CD4-positive, alpha-beta T cell treated with Interferon gamma for 1 hour (primary cell): Measurements from ENCODE around the gene DROSHA.
"Not testable (repeated sequence)": the region's sequence is repeated elsewhere in the genome, so short reads cannot be mapped to it uniquely, and the experiment has no call there.

Source experiments
- DNase-seq: peaks from one replicate; pipeline ENCODE4 v3.0.0-alpha.2; 2020

Gene DROSHA, protein sequence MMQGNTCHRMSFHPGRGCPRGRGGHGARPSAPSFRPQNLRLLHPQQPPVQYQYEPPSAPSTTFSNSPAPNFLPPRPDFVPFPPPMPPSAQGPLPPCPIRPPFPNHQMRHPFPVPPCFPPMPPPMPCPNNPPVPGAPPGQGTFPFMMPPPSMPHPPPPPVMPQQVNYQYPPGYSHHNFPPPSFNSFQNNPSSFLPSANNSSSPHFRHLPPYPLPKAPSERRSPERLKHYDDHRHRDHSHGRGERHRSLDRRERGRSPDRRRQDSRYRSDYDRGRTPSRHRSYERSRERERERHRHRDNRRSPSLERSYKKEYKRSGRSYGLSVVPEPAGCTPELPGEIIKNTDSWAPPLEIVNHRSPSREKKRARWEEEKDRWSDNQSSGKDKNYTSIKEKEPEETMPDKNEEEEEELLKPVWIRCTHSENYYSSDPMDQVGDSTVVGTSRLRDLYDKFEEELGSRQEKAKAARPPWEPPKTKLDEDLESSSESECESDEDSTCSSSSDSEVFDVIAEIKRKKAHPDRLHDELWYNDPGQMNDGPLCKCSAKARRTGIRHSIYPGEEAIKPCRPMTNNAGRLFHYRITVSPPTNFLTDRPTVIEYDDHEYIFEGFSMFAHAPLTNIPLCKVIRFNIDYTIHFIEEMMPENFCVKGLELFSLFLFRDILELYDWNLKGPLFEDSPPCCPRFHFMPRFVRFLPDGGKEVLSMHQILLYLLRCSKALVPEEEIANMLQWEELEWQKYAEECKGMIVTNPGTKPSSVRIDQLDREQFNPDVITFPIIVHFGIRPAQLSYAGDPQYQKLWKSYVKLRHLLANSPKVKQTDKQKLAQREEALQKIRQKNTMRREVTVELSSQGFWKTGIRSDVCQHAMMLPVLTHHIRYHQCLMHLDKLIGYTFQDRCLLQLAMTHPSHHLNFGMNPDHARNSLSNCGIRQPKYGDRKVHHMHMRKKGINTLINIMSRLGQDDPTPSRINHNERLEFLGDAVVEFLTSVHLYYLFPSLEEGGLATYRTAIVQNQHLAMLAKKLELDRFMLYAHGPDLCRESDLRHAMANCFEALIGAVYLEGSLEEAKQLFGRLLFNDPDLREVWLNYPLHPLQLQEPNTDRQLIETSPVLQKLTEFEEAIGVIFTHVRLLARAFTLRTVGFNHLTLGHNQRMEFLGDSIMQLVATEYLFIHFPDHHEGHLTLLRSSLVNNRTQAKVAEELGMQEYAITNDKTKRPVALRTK (N-terminal part only)

DNA sequence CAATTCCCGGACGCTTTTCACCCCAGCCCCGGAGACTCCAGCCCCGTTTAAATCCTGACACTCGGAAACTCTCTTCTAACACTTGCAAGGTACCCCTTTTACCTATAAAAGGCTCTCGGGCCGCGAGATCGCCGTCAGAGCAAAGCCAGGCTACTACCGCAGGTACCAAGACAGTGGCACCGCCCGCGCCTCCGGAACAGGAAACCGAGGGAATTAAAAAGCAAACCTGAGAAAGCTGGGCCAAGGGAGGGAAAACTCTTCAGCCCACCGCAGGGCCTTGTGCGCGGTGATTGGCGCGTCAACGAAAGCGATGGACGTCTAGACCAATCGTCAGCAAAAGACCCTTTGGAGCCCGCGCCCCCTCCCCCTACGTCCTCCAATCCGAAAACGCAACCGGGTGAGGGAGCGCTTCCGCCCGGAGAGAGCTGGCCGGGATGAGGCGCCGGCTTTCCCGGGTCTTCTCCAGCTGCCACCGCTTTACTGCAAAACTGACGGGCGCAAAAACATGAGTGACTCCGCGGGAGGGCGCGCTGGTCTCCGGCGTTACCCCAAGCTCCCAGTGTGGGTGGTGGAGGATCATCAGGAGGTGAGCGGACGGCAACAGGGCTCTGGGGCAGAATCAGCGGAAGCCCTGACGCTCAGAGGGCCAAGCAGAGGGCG is at the start of gene DROSHA, which contains the start of gene C5orf22:
Gene DROSHA (minus strand): TSS at position 206 of the 660 bp plus-strand sequence. CDS start 3,034 bp downstream, outside the sequence.
Gene C5orf22 (plus strand): TSS at position 414 of the 660 bp plus-strand sequence. CDS start 92 bp downstream, at position 506.
- peak; percentile 84 for DNase-seq

DNA sequence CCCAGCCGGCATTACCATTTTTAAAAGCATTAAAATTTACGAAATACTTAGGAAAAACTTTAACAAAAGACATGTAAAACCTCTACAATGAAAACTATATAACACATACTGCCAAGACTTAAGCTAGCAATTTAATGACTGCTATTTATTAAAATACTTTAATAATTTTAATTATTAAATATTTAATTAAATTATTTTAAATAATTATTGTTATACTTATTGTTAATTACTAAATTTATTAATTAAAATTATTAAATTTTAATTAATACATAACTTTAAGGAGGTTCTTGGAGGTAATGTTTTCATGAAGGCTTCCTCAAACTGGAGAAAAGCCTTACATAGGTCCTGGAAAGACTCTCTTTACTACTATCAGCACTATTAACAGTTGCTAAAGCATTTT is 47.7 kb upstream of the DROSHA start:
- no peak for DNase-seq

DNA sequence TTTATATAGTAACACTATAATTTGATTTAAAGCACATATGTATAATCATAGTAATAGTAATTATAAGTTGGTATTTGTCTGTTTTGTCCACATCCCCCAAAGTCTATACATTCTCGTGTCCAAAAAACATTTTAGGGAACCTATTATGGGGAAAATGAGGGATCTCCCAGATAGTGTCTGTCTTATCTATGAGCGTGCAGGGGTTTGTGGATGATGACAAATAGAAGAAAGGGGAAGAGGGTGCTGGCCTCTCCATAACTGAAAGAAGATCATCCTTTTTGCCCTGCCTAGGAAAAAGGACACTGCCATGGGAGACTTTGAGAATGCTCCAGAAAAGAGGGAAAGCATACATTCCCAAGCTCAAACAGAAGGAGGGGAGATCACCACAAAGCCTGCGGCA is 45.5 kb upstream of the DROSHA start:
- no peak for DNase-seq

DNA sequence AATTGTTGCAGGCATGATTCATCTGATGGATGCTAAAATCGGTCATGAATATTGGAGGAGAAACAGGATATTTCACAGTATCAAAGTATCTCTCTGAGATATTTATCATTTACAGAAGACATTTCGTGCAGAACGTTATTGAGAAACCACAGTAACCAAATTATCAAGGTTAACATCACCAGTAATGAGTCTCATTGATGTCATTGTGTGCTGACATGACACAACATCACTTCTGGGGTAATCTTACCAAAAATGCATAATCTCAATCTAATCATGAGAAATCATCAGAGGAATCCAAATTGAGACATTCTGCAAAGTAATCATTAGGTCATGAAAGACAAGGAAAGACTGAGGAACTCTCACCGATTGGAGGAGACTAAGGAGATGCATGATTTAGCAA is 42.9 kb upstream of the DROSHA start:
- no peak for DNase-seq

DNA sequence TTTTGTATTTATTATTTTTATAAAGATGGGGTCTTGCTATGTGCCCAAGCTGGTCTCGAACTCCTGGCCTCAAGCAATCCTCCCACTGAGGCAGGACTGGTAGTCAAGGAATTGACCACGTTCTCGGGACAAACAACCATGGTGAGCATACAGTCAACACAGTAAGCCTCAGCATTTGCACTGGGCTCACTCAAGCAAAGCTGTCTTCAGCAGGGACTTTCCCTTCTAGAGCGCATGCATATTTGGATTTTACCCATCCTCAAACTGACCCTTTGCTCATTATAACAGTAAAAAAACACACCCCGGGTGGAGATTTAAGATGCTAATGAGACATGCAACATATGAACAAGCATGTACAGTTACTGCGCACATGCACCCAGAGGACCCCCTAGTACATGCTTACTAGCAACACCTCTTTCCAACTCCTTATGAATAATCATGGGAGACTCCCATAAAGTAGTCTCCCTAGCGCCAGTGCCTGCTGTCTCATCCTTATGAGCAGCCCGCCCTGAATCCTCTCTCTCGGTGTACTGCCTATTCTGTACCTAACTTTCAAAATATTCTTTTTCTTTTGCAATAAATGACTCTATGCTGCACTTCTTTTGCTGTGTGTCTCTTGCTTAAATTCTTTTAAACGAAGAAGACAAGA is 41.7 kb upstream of the DROSHA start:
- no peak for DNase-seq

DNA sequence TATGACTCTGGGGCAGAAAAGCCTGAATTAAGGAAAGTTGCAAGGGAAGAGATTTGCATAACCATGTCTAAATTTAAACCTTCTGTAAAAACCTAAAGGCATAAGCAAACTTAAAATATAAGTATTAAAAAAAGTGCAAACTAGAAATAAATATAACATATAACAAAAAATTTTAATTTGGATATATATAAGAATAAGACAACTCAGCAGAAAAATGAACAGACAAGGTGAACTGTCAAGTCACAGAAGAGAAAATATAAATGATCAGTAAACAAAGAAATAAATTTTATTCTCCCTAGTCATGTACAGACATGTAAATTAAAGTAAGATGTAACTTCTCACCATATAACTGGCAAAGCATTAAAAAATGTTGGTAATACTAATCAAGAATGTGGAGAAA is 37.2 kb upstream of the DROSHA start:
- no peak for DNase-seq

DNA sequence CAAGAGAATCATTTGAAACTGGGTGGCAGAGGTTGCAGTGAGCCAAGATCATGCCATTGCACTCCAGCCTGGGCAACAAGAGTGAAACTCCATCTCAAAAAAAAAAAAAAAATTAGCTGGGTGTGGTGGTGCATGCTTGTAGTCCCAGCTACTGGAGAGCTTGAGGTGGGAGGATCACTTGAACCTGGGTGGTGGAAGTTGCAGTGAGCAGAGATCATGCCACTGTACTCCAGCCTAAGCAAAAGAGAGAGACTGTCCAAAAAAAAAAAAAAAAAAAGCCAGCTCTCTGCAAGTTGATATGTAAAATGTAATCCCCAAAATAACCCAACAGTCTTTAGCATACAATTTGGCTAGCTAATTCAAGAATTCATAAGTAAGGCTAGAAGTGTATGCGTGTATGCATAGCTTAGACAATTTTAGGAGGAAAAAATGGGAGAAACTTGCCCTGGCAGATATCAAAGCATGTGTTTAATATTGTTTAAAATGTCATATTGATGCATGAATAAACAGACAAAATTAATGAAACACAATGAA is 36.5 kb upstream of the DROSHA start:
- no peak for DNase-seq

DNA sequence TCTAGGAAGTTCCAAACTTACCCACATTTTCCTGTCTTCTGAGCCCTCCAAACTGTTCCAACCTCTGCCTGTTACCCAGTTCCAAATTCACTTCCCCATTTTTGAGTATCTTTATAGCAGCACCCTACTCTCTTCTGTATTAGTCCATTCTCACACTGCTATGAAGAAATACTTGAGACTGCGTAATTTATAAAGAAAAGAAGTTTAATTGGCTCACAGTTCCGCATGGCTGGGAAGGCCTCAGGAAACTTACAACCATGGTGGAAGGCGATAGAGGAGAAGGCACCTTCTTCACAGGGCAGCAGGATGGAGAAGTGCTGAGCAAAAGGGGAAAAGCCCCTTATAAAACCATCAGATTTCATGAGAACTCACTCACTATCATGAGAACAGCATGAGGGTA is 34.5 kb upstream of the DROSHA start:
- DNase-seq = not testable (repeated sequence)

DNA sequence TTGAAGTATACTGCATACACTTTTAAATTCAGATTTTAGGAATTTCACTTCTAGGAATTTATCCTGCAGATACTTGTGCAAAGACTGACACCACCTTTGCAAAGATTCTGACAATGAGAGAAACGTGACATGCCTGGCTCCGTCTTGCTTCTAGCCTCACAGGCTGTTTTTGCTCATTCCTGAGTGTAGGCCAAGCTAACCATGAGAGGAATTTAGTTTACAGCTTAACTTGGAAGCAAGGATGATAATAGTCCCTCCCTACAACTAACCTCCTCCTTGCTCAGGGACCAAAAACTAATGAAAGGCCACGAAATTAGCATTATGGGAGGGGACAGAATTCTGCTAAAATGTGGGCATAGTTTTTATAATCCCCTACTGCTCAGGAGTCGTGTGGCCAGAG is 31.3 kb upstream of the DROSHA start:
- no peak for DNase-seq

DNA sequence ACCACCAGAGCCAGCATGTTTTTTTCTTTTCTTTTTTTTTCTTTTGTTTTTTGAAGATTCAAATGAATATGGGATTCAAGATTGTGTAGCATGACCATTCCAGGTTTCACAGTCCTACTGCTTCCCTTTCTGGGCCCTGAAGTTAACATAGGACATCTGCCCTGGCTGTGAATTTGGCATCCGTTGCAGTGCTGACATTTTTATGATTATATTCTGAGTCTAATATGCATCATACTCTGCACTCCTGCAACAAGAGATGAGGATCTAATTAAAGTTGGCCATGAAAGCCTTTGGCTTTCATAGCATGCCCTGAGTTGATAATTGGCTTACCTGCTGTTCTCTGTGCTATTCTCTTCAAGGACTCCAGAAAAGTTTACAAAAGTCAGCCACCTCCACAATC is 30.1 kb upstream of the DROSHA start:
- no peak for DNase-seq

DNA sequence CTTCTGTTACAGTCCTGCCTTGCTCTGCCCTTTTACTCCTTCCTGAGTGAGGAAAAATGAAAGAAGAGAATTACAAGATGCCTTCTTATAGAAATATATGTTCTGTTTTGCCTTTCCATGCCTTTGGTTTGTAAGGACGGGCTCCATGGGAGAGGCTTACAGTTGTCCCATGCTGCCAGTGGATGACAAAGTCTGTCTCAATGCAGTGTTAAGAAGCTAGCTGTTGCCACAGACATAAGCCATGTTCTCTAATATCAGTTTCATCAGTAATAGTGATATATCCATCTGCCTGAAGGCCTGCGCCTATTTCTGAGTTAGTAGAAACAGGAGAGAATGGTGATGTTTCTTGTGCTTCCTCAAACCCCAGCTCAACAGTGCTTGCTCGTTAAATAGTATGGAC is 28.0 kb upstream of the DROSHA start:
- DNase-seq = no peak

DNA sequence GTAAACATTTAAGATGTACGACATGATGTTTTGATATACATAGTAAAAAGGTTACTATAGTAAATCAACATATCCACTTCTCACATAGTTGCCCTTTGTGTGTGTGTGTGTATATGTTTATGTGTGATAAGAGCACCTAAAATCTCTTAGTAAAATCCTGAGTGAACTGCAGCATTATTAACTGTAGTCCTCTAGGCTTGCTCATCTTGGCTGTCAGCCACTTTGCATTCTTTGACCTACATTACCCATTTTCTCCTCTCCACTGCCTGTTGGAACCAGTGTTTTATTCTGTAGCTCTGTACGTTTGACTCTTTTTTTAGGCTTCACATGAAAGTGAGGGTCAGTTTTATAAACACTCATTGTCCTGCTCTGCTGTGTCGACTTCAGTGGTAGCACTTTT is 24.6 kb upstream of the DROSHA start:
- no peak for DNase-seq

DNA sequence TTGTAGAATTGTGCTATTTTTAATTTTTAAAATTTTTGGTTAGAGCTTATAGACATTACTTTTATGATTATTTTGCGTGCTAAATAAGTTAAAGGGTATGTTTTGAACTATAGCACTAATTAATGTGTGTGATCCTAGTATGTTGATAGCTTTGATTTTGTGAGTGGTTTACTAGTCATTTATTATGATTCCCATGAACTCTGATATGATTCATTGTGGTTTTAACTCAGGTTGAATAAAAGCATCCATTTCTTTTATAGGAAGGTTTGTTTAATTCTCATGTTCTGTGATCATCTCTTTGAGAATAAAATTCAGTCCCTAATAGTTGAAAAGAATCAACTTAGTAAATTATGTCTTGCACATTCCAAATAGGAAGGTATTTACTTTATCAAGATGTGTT is 22.7 kb upstream of the DROSHA start:
- DNase-seq = no peak

DNA sequence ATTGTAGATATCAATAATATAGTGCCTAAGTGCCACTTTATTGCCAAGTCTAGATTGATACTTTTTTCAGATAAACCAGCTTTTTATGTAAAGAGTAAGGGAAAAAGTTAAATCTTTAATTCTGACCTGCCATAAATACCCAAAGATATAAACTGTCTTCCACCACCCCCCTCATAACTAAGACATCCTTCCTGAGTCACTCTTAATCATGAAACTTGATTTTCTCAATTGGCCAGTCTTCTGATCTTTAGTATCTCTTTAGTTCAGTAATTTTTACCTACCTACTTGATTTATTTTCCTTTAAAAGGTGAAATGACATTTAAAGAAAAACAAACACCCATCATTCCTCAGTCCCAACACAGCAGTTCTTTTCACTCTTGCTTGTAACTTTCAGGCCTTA is 22.0 kb upstream of the DROSHA start:
- no peak for DNase-seq

DNA sequence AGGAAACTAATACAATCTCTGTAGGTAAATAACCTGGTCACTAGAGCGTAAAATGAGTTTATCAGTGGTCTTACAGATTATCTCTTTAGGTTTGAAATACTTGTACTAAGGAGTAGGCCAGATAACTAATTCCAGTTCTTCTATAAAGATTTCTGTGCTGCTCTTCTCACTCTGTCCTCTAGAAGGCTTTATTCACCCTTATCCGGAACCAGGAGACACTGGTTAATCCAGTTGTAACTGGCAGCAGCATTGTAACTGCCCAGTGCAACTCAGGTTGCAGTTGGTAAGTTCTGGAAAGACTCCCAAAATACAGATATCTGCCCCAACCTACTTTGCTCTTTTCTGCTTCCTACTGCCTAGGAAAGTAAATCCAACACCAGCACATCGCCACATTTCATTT is 20.0 kb upstream of the DROSHA start:
- no peak for DNase-seq

DNA sequence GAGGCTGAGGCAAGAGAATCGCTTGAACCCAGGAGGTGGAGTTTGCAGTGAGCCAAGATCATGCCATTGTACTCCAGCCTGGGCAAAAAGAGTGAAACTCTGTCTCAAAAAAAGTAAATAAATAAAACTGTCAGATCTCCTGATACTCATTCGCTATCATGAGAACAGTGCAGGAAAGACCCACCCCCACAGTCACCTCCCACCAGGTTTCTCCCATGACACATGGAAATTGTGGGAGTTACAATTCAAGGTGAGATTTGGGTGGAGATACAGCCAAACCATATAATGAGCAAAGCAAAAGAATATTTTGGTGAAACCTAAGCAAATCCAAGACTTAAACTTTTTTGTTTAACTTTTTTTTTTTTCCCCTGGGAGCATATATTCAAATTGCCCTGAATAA is 17.2 kb upstream of the DROSHA start:
- not testable (repeated sequence) for DNase-seq

DNA sequence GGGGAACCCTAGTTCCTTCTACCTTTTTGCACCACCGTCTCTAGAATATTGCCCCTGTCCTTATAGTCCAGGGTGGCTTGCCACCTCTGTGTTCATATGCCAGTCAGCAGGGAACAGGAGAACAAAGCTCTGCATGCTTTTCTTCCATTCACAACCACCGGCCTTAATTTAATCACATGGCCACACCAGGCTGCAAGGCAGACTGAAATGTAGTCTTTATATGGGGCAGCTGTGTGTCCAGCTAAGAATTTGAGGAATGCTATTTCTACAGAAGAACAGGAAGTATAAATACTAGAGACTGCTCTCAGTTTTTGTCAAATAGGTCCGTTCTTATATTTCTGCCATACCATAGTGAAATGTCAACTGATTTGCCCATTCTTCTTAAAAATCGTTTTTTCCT is 6.0 kb upstream of the DROSHA start:
- no peak for DNase-seq

DNA sequence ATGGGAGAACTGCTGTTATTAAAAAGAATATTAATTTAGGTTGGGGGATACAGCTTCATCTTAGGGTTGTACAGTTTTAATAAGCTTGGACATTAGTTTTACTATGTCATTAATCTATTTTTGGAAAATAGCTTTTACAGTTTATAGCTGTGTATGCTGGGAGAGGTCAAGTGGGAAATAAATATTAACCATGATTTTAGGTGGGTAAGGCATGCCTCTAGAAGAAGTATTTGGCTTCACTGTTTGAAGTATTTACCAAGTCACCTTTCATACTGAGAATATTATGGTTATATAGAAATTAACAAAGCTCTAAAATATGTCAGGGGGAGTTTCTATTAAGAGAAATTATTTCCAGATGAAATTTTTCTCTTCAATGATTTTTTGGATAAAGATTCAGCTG is 5.5 kb upstream of the DROSHA start:
- DNase-seq = no peak

DNA sequence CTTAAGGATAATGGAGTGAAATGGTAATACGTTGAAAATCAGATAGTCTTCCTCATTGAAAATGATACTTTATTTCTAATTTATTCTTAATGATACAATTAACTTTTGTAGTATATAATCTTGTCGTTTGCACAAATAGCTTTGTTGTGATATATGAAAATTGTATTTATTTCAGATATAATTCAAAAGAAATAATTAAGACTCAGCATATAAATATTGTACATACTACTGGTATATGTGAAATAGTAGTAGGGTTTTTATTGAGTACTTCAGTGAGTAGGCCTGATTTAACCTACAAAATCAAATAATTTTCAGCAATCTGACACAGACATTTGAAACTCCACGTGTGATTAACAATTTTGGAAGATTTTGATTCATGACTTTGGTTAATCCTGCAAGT is 5.0 kb upstream of the DROSHA start:
- no peak for DNase-seq

DNA sequence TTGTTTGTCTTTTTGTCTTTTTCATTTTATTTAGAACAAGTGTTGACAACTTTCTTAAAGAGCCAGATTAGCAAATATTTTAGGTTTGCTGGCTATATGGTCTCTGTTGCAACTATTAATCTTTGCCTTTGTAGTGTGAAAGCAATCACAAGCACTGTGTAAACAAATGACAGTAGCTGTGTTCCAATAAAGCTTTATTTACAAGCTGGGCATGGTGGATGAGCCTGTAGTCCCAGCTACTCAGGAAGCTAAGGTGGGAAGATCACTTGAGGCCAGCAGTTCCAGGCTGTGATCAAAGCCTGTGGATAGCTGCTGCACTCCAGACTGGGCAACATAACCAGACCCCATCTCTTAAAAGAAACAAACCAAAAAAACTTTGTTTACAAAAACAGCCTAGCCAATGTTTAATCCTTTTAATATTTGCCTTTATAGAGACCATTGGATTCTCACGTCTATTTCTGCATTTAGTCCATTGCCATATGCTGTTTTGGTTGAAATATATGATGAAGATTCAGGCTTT is 2.7 kb upstream of the DROSHA start:
- DNase-seq = no peak

DNA sequence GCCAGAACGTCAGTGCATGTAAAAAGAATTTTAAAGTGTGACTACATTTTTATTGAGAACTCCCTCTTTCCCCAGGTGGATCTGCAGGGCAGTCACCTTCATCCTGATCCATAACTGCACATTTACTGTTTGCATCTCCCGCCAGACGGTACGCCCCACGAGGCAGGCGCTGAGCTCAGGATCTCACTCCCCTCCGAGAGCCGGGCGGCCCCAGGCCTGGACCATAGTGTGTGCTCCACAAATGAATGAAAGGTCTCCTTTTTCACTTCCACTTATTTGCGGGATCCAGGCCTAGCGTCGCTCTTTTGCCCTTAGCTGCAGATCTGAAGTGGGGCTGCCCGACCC is 378 bp downstream of the DROSHA start:
- no peak for DNase-seq
